Psoas muscle (tissue), 8 donors: ENCODE results near the gene GRIK5. TPM values are rescaled to one million over a fixed set of nuclear protein-coding genes. Genes with fewer than 3 reads are reported as not detected.
"Not testable (repeated sequence)": the region's sequence is repeated elsewhere in the genome, so short reads cannot be mapped to it uniquely, and the experiment has no call there.

ENCODE experiments used
- ATAC-seq, 4 donors: fragments of 200-7000 bp; cut with Tn5 transposase; one replicate each; pipeline ENCODE4 v1.9.1; 2020; ENCODE audit warnings: moderate library complexity in 3 of 4, mild to moderate bottlenecking in 2 of 4
- DNase-seq, 2 donors: peaks; one replicate each; pipeline ENCODE4 v3.0.0-alpha.2; 2020
- H3K27ac ChIP-seq: fragments of 200-600 bp; one replicate; pipeline ENCODE4 v1.8.0; 2022
- H3K27me3 ChIP-seq, 3 donors: fragments of 200-600 bp in 1 of 3; one replicate each; pipeline versions ENCODE4 v1.6.1 to v1.8.0; 2013 to 2022; ENCODE audit warnings: low read length in 2 of 3, mild to moderate bottlenecking in 2 of 3, moderate library complexity in 1 of 3; ENCODE audit not compliant: insufficient read depth in 3 of 3
- H3K36me3 ChIP-seq, 2 donors: fragments of 200-600 bp in 1 of 2; one replicate each; pipeline versions ENCODE4 v1.6.1 to v1.8.0; 2013 to 2022; ENCODE audit warnings: low read depth in 1 of 2, mild to moderate bottlenecking in 1 of 2, moderate library complexity in 1 of 2; ENCODE audit not compliant: insufficient read depth in 1 of 2
- H3K4me1 ChIP-seq: fragments of 200-600 bp; one replicate; pipeline ENCODE4 v1.8.0; 2022
- H3K4me3 ChIP-seq: fragments of 200-600 bp; one replicate; pipeline ENCODE4 v1.8.0; 2022; ENCODE audit warnings: mild to moderate bottlenecking
- H3K9me3 ChIP-seq: fragments of 200-600 bp; one replicate; pipeline ENCODE4 v1.8.0; 2022
- CTCF ChIP-seq: fragments of 200-600 bp; IDR thresholded peaks from one replicate; pipeline ENCODE4 v1.8.0; 2022; ENCODE audit warnings: antibody characterized with exemption
- WGBS, 3 donors: extraction: QIAGEN DNeasy Blood & Tissue Kit; methylation state at CpG; one replicate each; pipeline versions ENCODE4 v1.1.6 to v1.1.7; 2013; 5-methylcytosine and 5-hydroxymethylcytosine counted together
- intact Hi-C, 2 donors: fragments of 100-400 bp; cut with DNase I; formaldehyde crosslinking; loops; one replicate each; pipeline versions ENCODE4 v1.11.0 to v1.14.2; 2022
- polyA plus RNA-seq, 3 donors: library from polyadenylated mRNA; stranded (reverse); fragments of 200-250 nt; gene quantifications; one replicate each; pipeline ENCODE4 v1.2.3, GENCODE V29; 2013
- total RNA-seq, 4 donors: library from RNA; stranded (reverse); fragmentation: NEBNext Ultra II Directional in 2 of 4; extraction: Animal tissue kit (Norgen Biotek cat#: 25700) in 2 of 4; gene quantifications; one replicate each; pipeline versions ENCODE4 v1.2.1 to v1.2.4, GENCODE V29; 2021 to 2023
- donor health status: healthy with polysubstance abuse.
- donor health status: DM: no; HTN: no; CAD: no; lungs with moderate emphysema.
- donor health status: Bipolar disorder and iron deficiency.
- donor health status: healthy.
- donor health status: DM: yes; HTN: yes; CAD: no.
- donor health status: DM: no; HTN: no; CAD: no.
- donor health status: DM: no; HTN: no; CAD: no.
- donor health status: DM: yes; HTN: yes; CAD: no.

The GRIK5 gene
- total and polyA plus RNA-seq, 7 donors: 0.26 to 0.88 (median 0.45) TPM

GRCh38 chr19:42102877-42103276 is 32.9 kb upstream of the GRIK5 start:
- WGBS, 3 donors: 87 to 93% (median 88%) methylated on average over 2 of the region's 2 CpGs
- Histone ChIP-seq H3K4me3 (no peak overlapping the region), H3K27ac (no peak overlapping the region), H3K4me1 (no peaks in the 10 kb centered on the region), H3K27me3 (peaks cover 0 to 3% (median 2%) of the 10 kb centered on the region in 3 donors), H3K9me3 (no peaks in the 10 kb centered on the region), H3K36me3 (no peaks in the 10 kb centered on the region)
- no peak for DNase-seq
- no peak for ATAC-seq
- intact Hi-C loops: no loop called here
- no peak for TF ChIP-seq CTCF

- DNase-seq, H3K4me1 ChIP-seq, H3K36me3 ChIP-seq, H3K4me3 ChIP-seq, H3K27ac ChIP-seq, H3K9me3 ChIP-seq, ATAC-seq, intact Hi-C loops: not testable (repeated sequence)
- WGBS, 3 donors: 90 to 92% (median 91%) methylated on average over 10 of the region's 10 CpGs
- H3K27me3 ChIP-seq: peaks cover 0 to 16% (median 0%) of the 10 kb centered on the region in 3 donors
These were observed 30.2 kb upstream of the GRIK5 start for GRCh38 chr19:42100241-42100640.

GRCh38 chr19:42099336-42099925 is 29.4 kb upstream of the GRIK5 start:
- Histone ChIP-seq H3K27me3 (peaks cover 0 to 16% (median 0%) of the 10 kb centered on the region in 3 donors), H3K27ac (no peak overlapping the region), H3K9me3 (no peaks in the 10 kb centered on the region), H3K36me3 (no peaks in the 10 kb centered on the region), H3K4me1 (no peaks in the 10 kb centered on the region), H3K4me3 (no peak overlapping the region)
- intact Hi-C loops: no loop called here
- no peak for ATAC-seq
- WGBS, 3 donors: 49 to 70% (median 60%) methylated on average over 6 of the region's 6 CpGs
- no peak for DNase-seq
- no peak for TF ChIP-seq CTCF

GRCh38 chr19:42098781-42099180 is 28.8 kb upstream of the GRIK5 start:
- WGBS, 3 donors: 75 to 83% (median 79%) methylated on average over 6 of the region's 6 CpGs
- DNase-seq (no peak), ATAC-seq (no peak)
- H3K9me3 ChIP-seq: no peaks in the 10 kb centered on the region
- no peak for TF ChIP-seq CTCF
- no peaks in the 10 kb centered on the region for H3K4me1 ChIP-seq
- intact Hi-C loops: no loop called here
- peaks cover 0 to 16% (median 0%) of the 10 kb centered on the region in 3 donors for H3K27me3 ChIP-seq
- H3K27ac ChIP-seq: no peak overlapping the region
- H3K4me3 ChIP-seq: no peak overlapping the region
- no peaks in the 10 kb centered on the region for H3K36me3 ChIP-seq

- no peaks in the 10 kb centered on the region for H3K9me3 ChIP-seq
- DNase-seq (no peak), ATAC-seq (no peak)
- 60 to 70% (median 64%) methylated on average over 5 of the region's 5 CpGs for WGBS, 3 donors
- no peak overlapping the region for H3K4me3 ChIP-seq
- H3K4me1 ChIP-seq: no peaks in the 10 kb centered on the region
- no peaks in the 10 kb centered on the region for H3K36me3 ChIP-seq
- H3K27ac ChIP-seq: no peak overlapping the region
- H3K27me3 ChIP-seq: peaks cover 0 to 16% (median 0%) of the 10 kb centered on the region in 3 donors
- intact Hi-C loops: no loop called here
- TF ChIP-seq CTCF: no peak
These were observed 27.5 kb upstream of the GRIK5 start for GRCh38 chr19:42097461-42097860.
